Upper lobe of right lung (tissue), 1 donor: ENCODE data around the gene USP20. TPM values are rescaled to one million over a fixed set of nuclear protein-coding genes. Genes with fewer than 3 reads are reported as not detected.

Experiments used
- ATAC-seq: fragments of 200-7000 bp; cut with Tn5 transposase; one replicate; pipeline ENCODE4 v1.9.1; 2020; ENCODE audit warnings: mild to moderate bottlenecking, moderate library complexity
- DNase-seq: peaks from one replicate; pipeline ENCODE4 v3.0.0-alpha.2; 2020
- H3K27ac ChIP-seq: fragments of 200-600 bp; one replicate; pipeline ENCODE4 v1.8.0; 2022
- H3K27me3 ChIP-seq: fragments of 200-600 bp; one replicate; pipeline ENCODE4 v1.8.0; 2022; ENCODE audit warnings: mild to moderate bottlenecking
- H3K36me3 ChIP-seq: fragments of 200-600 bp; one replicate; pipeline ENCODE4 v1.8.0; 2022
- H3K4me1 ChIP-seq: fragments of 200-600 bp; one replicate; pipeline ENCODE4 v1.8.0; 2022
- H3K4me3 ChIP-seq: fragments of 200-600 bp; one replicate; pipeline ENCODE4 v1.8.0; 2022; ENCODE audit warnings: mild to moderate bottlenecking
- H3K9me3 ChIP-seq: fragments of 200-600 bp; one replicate; pipeline ENCODE4 v1.8.0; 2022
- CTCF ChIP-seq: fragments of 200-600 bp; IDR thresholded peaks from one replicate; pipeline ENCODE4 v1.8.0; 2022; ENCODE audit warnings: antibody characterized with exemption
- intact Hi-C: fragments of 100-400 bp; cut with DNase I; formaldehyde crosslinking; loops from one replicate; pipeline ENCODE4 v1.11.0; 2022
- total RNA-seq: library from RNA; stranded (reverse); fragmentation: NEBNext Ultra II Directional; extraction: Animal tissue kit (Norgen Biotek cat#: 25700); gene quantifications from one replicate; pipeline ENCODE4 v1.2.1, GENCODE V29; 2021
- donor health status: DM: no; HTN: yes; CAD: no; lungs with severe emphysema.

Gene USP20
- total RNA-seq, 1 donor from 2014 or later: 21.4 TPM

- H3K36me3 ChIP-seq: peaks cover 34% of the 10 kb centered on the region
- DNase-seq (peak; percentile 97), ATAC-seq (peak; percentile 88)
- H3K27me3 ChIP-seq: no peaks in the 10 kb centered on the region
- H3K4me3 ChIP-seq: peak overlapping the region; percentile 48
- intact Hi-C loops: loop anchor here (10.0 kb wide), 1 partner anchor 160 kb away; the partner anchor contains the start of gene FNBP1
- no peaks in the 10 kb centered on the region for H3K9me3 ChIP-seq
- peaks cover 36% of the 10 kb centered on the region for H3K4me1 ChIP-seq
- no peak for TF ChIP-seq CTCF
- H3K27ac ChIP-seq: peak overlapping the region; percentile 88
These were observed 49.2 kb downstream of the USP20 start for GRCh38 chr9:129884220-129885017.

GRCh38 chr9:129885018-129885669 lies 49.9 kb downstream of the USP20 start:
- DNase-seq (peak; percentile 76), ATAC-seq (peak; percentile 43)
- no peak for TF ChIP-seq CTCF
- Histone ChIP-seq H3K27ac (peak overlapping the region; percentile 88), H3K9me3 (no peaks in the 10 kb centered on the region), H3K4me1 (peaks cover 36% of the 10 kb centered on the region), H3K27me3 (no peaks in the 10 kb centered on the region), H3K4me3 (peak overlapping the region; percentile 48), H3K36me3 (peaks cover 27% of the 10 kb centered on the region)
- intact Hi-C loops: loop anchor here (10.0 kb wide), 1 partner anchor 160 kb away; the partner anchor contains the start of gene FNBP1

- Histone ChIP-seq H3K9me3 (no peaks in the 10 kb centered on the region), H3K27ac (peak overlapping the region; percentile 88), H3K4me3 (peak overlapping the region; percentile 48), H3K36me3 (peaks cover 21% of the 10 kb centered on the region), H3K27me3 (no peaks in the 10 kb centered on the region), H3K4me1 (peaks cover 36% of the 10 kb centered on the region)
- peak; percentile 92 for TF ChIP-seq CTCF
- intact Hi-C loops: loop anchor here (10.0 kb wide), 1 partner anchor 159 kb away; the partner anchor contains the start of gene FNBP1
- DNase-seq (peak; percentile 97), ATAC-seq (peak; percentile 93)
These were observed 50.4 kb downstream of the USP20 start for GRCh38 chr9:129885670-129886106.

GRCh38 chr9:129886226-129887174 lies 51.2 kb downstream of the USP20 start:
- TF ChIP-seq CTCF: no peak
- H3K36me3 ChIP-seq: peaks cover 13% of the 10 kb centered on the region
- no peaks in the 10 kb centered on the region for H3K27me3 ChIP-seq
- H3K9me3 ChIP-seq: no peaks in the 10 kb centered on the region
- peaks cover 36% of the 10 kb centered on the region for H3K4me1 ChIP-seq
- ATAC-seq (no peak), DNase-seq (peak; percentile 65)
- H3K27ac ChIP-seq: peak overlapping the region; percentile 88
- intact Hi-C loops: loop anchor here (10.0 kb wide), 1 partner anchor 158 kb away; the partner anchor contains the start of gene FNBP1
- H3K4me3 ChIP-seq: peak overlapping the region; percentile 48
